ENCODE results near the gene FNDC5.

FNDC5 gene

DNA sequence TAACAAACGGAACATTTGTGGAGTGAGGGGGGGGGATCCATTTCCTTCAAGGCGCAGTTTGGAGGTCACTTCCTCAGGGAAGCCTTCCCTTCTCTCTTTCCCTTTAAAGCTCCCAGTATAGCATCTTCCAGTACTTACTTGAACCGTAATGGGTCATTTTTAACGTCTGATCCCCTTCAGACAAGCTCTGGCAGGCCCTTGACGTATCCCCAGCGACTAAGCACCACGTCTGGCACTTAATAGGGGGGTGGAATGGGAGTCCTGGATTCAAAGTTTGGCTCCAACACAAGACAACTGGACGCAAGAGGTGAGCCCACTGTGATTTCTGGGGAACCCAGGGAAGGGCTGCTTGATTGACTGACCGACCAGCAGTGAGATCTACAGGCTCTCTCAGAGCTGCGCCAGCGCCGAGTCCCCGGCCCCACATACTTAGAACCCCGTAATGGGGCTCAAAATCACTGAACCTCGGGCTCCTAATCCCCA is 54.0 kb downstream of the FNDC5 start:
- 0% methylated on average over 11 of the region's 15 CpGs for WGBS (ENCODE audit: insufficient coverage)
- H3K4me1 ChIP-seq (ENCODE audit: control extremely low read depth in 1 of 4, control insufficient read depth in 4 of 4, insufficient read depth in 4 of 4, low read length in 3 of 4), result peaks cover 18 to 55% (median 32%) of the 10 kb centered on the region in 4 experiments

DNA sequence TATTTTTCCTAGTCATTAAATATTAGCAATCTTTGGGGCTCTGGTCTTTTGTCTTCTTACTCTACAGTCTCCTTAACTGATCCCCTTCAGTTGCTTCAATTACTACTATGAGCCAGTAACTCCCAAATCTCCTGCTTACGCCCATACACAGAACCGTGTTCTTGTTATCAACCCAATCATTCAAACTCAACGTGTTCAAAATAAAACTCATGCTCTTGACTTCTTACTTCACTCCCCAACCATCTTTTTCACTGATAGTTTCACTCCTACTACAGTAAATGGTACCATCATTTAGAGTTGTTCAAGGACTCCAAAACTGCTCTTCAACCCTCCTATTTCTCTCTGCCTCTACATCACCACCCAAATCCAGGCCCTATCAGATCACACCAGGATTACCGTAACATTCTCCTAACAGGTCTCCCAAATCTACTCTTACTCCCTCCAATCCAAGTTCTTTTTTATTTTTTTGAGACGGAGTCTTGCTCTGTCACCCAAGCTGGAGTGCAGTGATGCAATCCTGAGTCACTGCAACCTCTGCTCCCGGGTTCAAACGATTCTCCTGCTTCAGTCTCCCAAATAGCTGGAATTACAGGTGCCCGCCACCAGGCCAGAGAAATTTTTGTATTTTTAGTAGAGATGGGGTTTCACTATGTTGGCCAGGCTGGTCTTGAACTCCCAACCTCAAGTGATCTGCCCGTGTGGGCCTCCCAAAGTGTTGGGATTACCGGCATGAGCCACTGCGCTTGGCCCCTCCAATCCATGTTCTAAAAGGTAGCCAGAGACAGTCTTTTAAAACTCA is 56.6 kb downstream of the FNDC5 start:
- Histone ChIP-seq H3K4me1 (ENCODE audit: control extremely low read depth in 1 of 4, control insufficient read depth in 4 of 4, insufficient read depth in 4 of 4, low read length in 3 of 4) (peaks cover 11 to 39% (median 24%) of the 10 kb centered on the region in 4 experiments), H3K36me3 (ENCODE audit: control insufficient read depth in 4 of 4, insufficient read depth in 4 of 4, low read length in 3 of 4) (peaks cover 1 to 40% (median 15%) of the 10 kb centered on the region in 4 experiments), H3K9me3 (ENCODE audit: control extremely low read depth in 1 of 5, control insufficient read depth in 4 of 5, insufficient read depth in 2 of 5, low read depth in 1 of 5, low read length in 4 of 5) (no peaks in the 10 kb centered on the region), H3K27ac (ENCODE audit: insufficient read depth in 1 of 2, low read depth in 1 of 2, low read length in 2 of 2, poor library complexity in 1 of 2, severe bottlenecking in 2 of 2) (peak overlapping the region in 1 of 2 experiments; percentile 100), H3K27me3 (replicated peaks in 2 of 5; ENCODE audit: control insufficient read depth in 4 of 5, insufficient read depth in 5 of 5, low read length in 4 of 5) (no peaks in the 10 kb centered on the region), H3K4me3 (ENCODE audit: control insufficient read depth in 1 of 7, extremely low read depth in 1 of 7, insufficient read depth in 4 of 7, low read depth in 2 of 7, low read length in 6 of 7) (no peak overlapping the region)
- WGBS (ENCODE audit: insufficient coverage), result 95% methylated on average over 11 of the region's 11 CpGs
- POLR2A ChIA-PET, result interaction anchor here (1.5 kb wide), 1 partner anchor 9 kb away, joined by 3 read pairs; no protein-coding TSS in a partner anchor
- CTCF ChIA-PET, result no interaction called here
- DNase-seq, result no peak

More for the DNA sequence above, 54.0 kb downstream of the FNDC5 start:
- Histone ChIP-seq H3K36me3 (ENCODE audit: control insufficient read depth in 4 of 4, insufficient read depth in 4 of 4, low read length in 3 of 4) (peaks cover 0 to 18% (median 0%) of the 10 kb centered on the region in 4 experiments), H3K27me3 (replicated peaks in 2 of 5; ENCODE audit: control insufficient read depth in 4 of 5, insufficient read depth in 5 of 5, low read length in 4 of 5) (no peaks in the 10 kb centered on the region), H3K27ac (ENCODE audit: insufficient read depth in 1 of 2, low read depth in 1 of 2, low read length in 2 of 2, poor library complexity in 1 of 2, severe bottlenecking in 2 of 2) (peak overlapping the region; percentile 97 to 100), H3K9me3 (ENCODE audit: control extremely low read depth in 1 of 5, control insufficient read depth in 4 of 5, insufficient read depth in 2 of 5, low read depth in 1 of 5, low read length in 4 of 5) (no peaks in the 10 kb centered on the region), H3K4me3 (ENCODE audit: control insufficient read depth in 1 of 7, extremely low read depth in 1 of 7, insufficient read depth in 4 of 7, low read depth in 2 of 7, low read length in 6 of 7) (peak overlapping the region; percentile 91 to 100 (median 96))
- peak in 2 of 3 donors; percentile 10 to 26 for DNase-seq
- POLR2A ChIA-PET, result interaction anchor here (1.0 kb wide), 1 partner anchor 160 kb away, joined by 3 read pairs; no protein-coding TSS in a partner anchor
- CTCF ChIA-PET, result interaction anchor here (1.1 kb wide), 1 partner anchor 12 kb away, joined by 3 read pairs; no protein-coding TSS in a partner anchor

Measured in common myeloid progenitor, CD34-positive (primary cell).